Mesenchymal stem cell (in vitro differentiated cells and primary cell): ENCODE data around the gene ZNF362.

Experiments
- DNase-seq: peaks from one replicate; pipeline ENCODE4 v3.0.0-alpha.2; 2013
- H2AFZ ChIP-seq: one replicate; pipeline ENCODE4 v1.6.1; 2013; ENCODE audit warnings: low read depth, mild to moderate bottlenecking, control low read depth, inconsistent platforms, low read length, moderate library complexity
- H2AK5ac ChIP-seq: 2 replicates; pipeline ENCODE4 v1.6.1; 2013; ENCODE audit warnings: low read length, moderate library complexity, mild to moderate bottlenecking, inconsistent platforms; ENCODE audit not compliant: severe bottlenecking
- H2BK120ac ChIP-seq: one replicate; pipeline ENCODE4 v1.6.1; 2013; ENCODE audit warnings: low read depth, mild to moderate bottlenecking, inconsistent platforms, low read length, moderate library complexity
- H2BK12ac ChIP-seq, 2 experiments: one replicate each; pipeline ENCODE4 v1.6.1; 2013; ENCODE audit warnings: inconsistent platforms in 2 of 2, low read length in 2 of 2, mild to moderate bottlenecking in 2 of 2, moderate library complexity in 2 of 2, control low read depth in 1 of 2
- H2BK15ac ChIP-seq: one replicate; pipeline ENCODE4 v1.6.1; 2013; ENCODE audit warnings: mild to moderate bottlenecking, low read depth, inconsistent platforms; ENCODE audit not compliant: poor library complexity, severe bottlenecking
- H2BK5ac ChIP-seq: 2 replicates; pipeline ENCODE4 v1.6.1; 2013; ENCODE audit warnings: low read depth, mild to moderate bottlenecking, low read length, control low read depth, inconsistent platforms; ENCODE audit not compliant: poor library complexity, severe bottlenecking
- H3K14ac ChIP-seq, 2 experiments: one replicate each; pipeline ENCODE4 v1.6.1; 2013; ENCODE audit warnings: inconsistent platforms in 2 of 2, low read length in 2 of 2, control low read depth in 1 of 2, mild to moderate bottlenecking in 1 of 2, moderate library complexity in 1 of 2
- H3K18ac ChIP-seq, 2 experiments: one replicate each; pipeline ENCODE4 v1.6.1; 2013; ENCODE audit warnings: inconsistent platforms in 2 of 2, low read length in 2 of 2, control low read depth in 1 of 2, low read depth in 1 of 2, mild to moderate bottlenecking in 1 of 2
- H3K23ac ChIP-seq, 2 experiments: one replicate each; pipeline ENCODE4 v1.6.1; 2013; ENCODE audit warnings: inconsistent platforms in 2 of 2, low read length in 2 of 2, mild to moderate bottlenecking in 2 of 2, moderate library complexity in 2 of 2, control low read depth in 1 of 2
- H3K27ac ChIP-seq: 2 replicates; pipeline ENCODE4 v1.5.1; 2013; ENCODE audit warnings: mild to moderate bottlenecking, moderate library complexity, low read length, control low read depth, inconsistent platforms; ENCODE audit not compliant: poor library complexity, severe bottlenecking
- H3K27me3 ChIP-seq, 2 experiments: 2 replicates each; pipeline versions ENCODE4 v1.6.1 to v1.7.0; 2013; ENCODE audit warnings: low read length in 2 of 2, mild to moderate bottlenecking in 2 of 2, moderate library complexity in 2 of 2, control low read depth in 1 of 2, inconsistent platforms in 1 of 2; ENCODE audit not compliant: control insufficient read depth in 1 of 2, insufficient read depth in 1 of 2
- H3K36me3 ChIP-seq, 2 experiments: 2 replicates each; pipeline versions ENCODE4 v1.6.1 to v1.7.0; 2013; ENCODE audit warnings: low read length in 2 of 2, control low read depth in 1 of 2, inconsistent platforms in 1 of 2, low read depth in 1 of 2, mild to moderate bottlenecking in 1 of 2; ENCODE audit not compliant: insufficient read depth in 2 of 2, control insufficient read depth in 1 of 2
- H3K4ac ChIP-seq, 2 experiments: one replicate each; pipeline ENCODE4 v1.6.1; 2013; ENCODE audit warnings: inconsistent platforms in 2 of 2, low read length in 2 of 2, mild to moderate bottlenecking in 2 of 2, moderate library complexity in 2 of 2, control low read depth in 1 of 2, low read depth in 1 of 2
- H3K4me1 ChIP-seq: 2 replicates; pipeline ENCODE4 v1.6.1; 2013; ENCODE audit warnings: low read depth, low read length, control low read depth; ENCODE audit not compliant: control insufficient read depth, insufficient read depth
- H3K4me2 ChIP-seq: 2 replicates; pipeline ENCODE4 v1.6.1; 2013; ENCODE audit warnings: low read length, mild to moderate bottlenecking, inconsistent platforms; ENCODE audit not compliant: poor library complexity, severe bottlenecking
- H3K4me3 ChIP-seq, 2 experiments: 2 replicates each; pipeline versions ENCODE4 v1.5.1 to v1.7.0; 2013; ENCODE audit warnings: low read length in 2 of 2, mild to moderate bottlenecking in 2 of 2, control low read depth in 1 of 2, low read depth in 1 of 2; ENCODE audit not compliant: insufficient read depth in 1 of 2
- H3K79me1 ChIP-seq: replicated peaks from 2 replicates; pipeline ENCODE4 v1.6.1; 2013; ENCODE audit warnings: mild to moderate bottlenecking, control low read depth, low read length, inconsistent platforms; ENCODE audit not compliant: poor library complexity, severe bottlenecking
- H3K9ac ChIP-seq: 2 replicates; pipeline ENCODE4 v1.7.0; 2013; ENCODE audit warnings: mild to moderate bottlenecking, low read length, moderate library complexity
- H3K9me3 ChIP-seq: 2 replicates; pipeline ENCODE4 v1.7.0; 2013; ENCODE audit warnings: mild to moderate bottlenecking, low read length; ENCODE audit not compliant: control insufficient read depth
- H4K8ac ChIP-seq: one replicate; pipeline ENCODE4 v1.6.1; 2013; ENCODE audit warnings: inconsistent platforms, mild to moderate bottlenecking, low read length, moderate library complexity
- H4K91ac ChIP-seq: one replicate; pipeline ENCODE4 v1.6.1; 2013; ENCODE audit warnings: mild to moderate bottlenecking, low read length, inconsistent platforms
- WGBS: methylation state at CpG from one replicate; pipeline ENCODE4 v1.1.7; 2013; ENCODE audit warnings: mixed read lengths; 5-methylcytosine and 5-hydroxymethylcytosine counted together

The ZNF362 gene

DNA sequence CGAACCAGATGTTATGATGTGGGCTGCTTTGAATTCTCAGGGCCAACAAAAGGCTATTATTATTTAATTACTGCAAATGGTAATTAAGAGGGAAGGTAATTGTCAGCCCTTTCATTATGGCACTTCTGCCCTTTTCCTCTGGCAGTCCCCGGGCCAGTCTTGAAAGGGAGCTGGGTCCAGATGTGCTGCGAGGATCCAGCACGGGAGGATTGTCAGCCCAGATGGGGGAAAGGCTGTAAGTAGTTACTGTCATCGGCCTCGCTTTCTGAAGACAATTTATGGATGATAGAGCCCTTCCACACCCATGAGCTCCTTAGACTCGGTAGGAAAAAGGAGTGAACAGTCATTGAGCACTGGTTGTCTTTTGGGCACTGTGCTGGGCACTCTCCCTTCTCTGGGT is 8.7 kb upstream of the ZNF362 start:
- Histone ChIP-seq H2AK5ac (no peak overlapping the region), H3K9me3 (no peaks in the 10 kb centered on the region), H3K4me3 (no peak overlapping the region), H4K8ac (no peak overlapping the region), H3K4me1 (no peaks in the 10 kb centered on the region), H3K79me1 (no peaks in the 10 kb centered on the region), H3K23ac (no peak overlapping the region), H2BK5ac (no peak overlapping the region), H3K36me3 (no peaks in the 10 kb centered on the region), H3K4me2 (no peak overlapping the region), H2BK120ac (no peak overlapping the region), H3K27me3 (peaks cover 21 to 39% of the 10 kb centered on the region in 2 experiments), H2BK15ac (no peak overlapping the region), H3K14ac (no peak overlapping the region), H4K91ac (no peak overlapping the region), H3K18ac (no peak overlapping the region), H3K27ac (no peak overlapping the region), H3K9ac (no peak overlapping the region), H2BK12ac (no peak overlapping the region), H2AFZ (no peak overlapping the region), H3K4ac (no peak overlapping the region)
- no peak for DNase-seq
- 76% methylated on average over 6 of the region's 7 CpGs for WGBS

DNA sequence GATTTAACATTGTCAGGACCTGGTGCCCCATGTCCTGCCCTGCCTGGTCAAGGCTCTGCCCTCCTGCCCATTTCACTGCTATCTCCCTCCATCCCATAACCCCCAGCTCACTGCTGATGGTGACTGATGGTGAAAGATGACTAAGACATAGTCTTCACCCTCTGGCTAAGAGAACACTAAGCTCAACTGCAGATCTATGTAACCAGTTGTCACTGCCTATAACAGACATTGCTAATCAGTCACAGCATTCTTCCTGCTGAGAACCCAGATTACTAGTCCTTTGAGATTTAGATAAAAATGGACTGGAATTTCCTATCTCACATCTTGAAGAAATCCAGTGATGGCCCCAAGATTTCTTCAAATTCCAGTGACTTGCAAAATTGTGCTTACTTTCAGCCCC is 8.0 kb upstream of the ZNF362 start:
- peaks cover 21 to 39% of the 10 kb centered on the region in 2 experiments for H3K27me3 ChIP-seq
- H3K36me3 ChIP-seq: no peaks in the 10 kb centered on the region
- H3K4me3 ChIP-seq: no peak overlapping the region
- no peak overlapping the region for H3K18ac ChIP-seq
- H4K8ac ChIP-seq: no peak overlapping the region
- no peak overlapping the region for H3K23ac ChIP-seq
- no peak overlapping the region for H2AK5ac ChIP-seq
- H2BK12ac ChIP-seq: no peak overlapping the region
- peak overlapping the region in 1 of 2 experiments; percentile 74 for H3K14ac ChIP-seq
- H4K91ac ChIP-seq: no peak overlapping the region
- H3K4me2 ChIP-seq: no peak overlapping the region
- H3K27ac ChIP-seq: no peak overlapping the region
- no peaks in the 10 kb centered on the region for H3K79me1 ChIP-seq
- H3K4ac ChIP-seq: no peak overlapping the region
- H2BK5ac ChIP-seq: no peak overlapping the region
- H3K9ac ChIP-seq: no peak overlapping the region
- no peak overlapping the region for H2BK15ac ChIP-seq
- no peak overlapping the region for H2AFZ ChIP-seq
- H3K9me3 ChIP-seq: no peaks in the 10 kb centered on the region
- no peaks in the 10 kb centered on the region for H3K4me1 ChIP-seq
- H2BK120ac ChIP-seq: no peak overlapping the region
- no peak for DNase-seq

DNA sequence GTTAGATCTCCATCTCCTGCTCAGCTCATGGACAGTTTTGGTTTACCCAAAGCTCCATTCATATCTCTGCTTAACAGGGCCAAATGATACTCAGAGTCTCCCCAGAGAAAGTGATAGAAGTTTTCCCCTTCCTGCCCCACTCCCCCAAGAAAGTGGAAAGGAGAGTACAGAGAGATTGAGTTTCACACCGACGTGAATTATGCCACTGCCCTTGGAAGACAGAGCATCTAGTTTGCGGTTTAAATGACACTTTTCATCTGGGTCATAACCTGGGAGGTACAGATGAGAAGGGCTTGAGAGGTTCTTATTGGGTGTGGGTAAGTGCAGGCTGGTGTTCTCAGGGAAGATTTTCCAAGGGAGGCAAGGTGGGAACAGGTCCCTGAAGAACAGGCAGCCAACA is 6.9 kb upstream of the ZNF362 start:
- Histone ChIP-seq H4K8ac (no peak overlapping the region), H3K36me3 (no peaks in the 10 kb centered on the region), H3K23ac (no peak overlapping the region), H3K4me3 (no peak overlapping the region), H3K9ac (no peak overlapping the region), H2BK15ac (no peak overlapping the region), H3K79me1 (no peaks in the 10 kb centered on the region), H3K18ac (no peak overlapping the region), H3K4ac (no peak overlapping the region), H2AK5ac (no peak overlapping the region), H3K9me3 (no peaks in the 10 kb centered on the region), H2AFZ (no peak overlapping the region), H4K91ac (no peak overlapping the region), H3K4me2 (no peak overlapping the region), H3K27me3 (peaks cover 21 to 39% of the 10 kb centered on the region in 2 experiments), H3K14ac (no peak overlapping the region), H2BK120ac (no peak overlapping the region), H3K27ac (no peak overlapping the region), H2BK12ac (no peak overlapping the region), H2BK5ac (no peak overlapping the region), H3K4me1 (no peaks in the 10 kb centered on the region)
- WGBS: 87% methylated on average over 3 of the region's 3 CpGs
- no peak for DNase-seq

DNA sequence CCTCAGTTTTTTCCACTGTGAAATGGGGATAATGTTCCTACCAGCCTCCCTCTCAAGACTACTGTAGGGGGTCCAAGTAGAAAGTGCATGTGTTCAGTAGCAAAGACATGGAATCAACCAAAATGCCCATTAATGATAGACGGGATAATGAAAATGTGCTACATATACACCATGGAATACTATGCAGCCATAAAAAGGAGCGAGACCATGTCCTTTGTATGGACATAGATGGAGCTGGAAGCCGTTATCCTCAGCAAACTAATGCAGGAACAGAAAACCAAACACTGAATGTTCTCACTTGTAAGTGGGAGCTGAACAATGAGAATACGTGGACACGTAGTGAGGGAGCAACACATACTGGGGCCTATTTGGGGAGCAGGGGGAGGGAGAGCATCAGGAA is 6.1 kb upstream of the ZNF362 start:
- Histone ChIP-seq H3K27ac (no peak overlapping the region), H3K4ac (no peak overlapping the region), H3K4me2 (no peak overlapping the region), H3K9me3 (no peaks in the 10 kb centered on the region), H3K23ac (no peak overlapping the region), H2BK15ac (no peak overlapping the region), H3K14ac (no peak overlapping the region), H3K79me1 (no peaks in the 10 kb centered on the region), H2AK5ac (no peak overlapping the region), H3K36me3 (no peaks in the 10 kb centered on the region), H2BK12ac (no peak overlapping the region), H3K4me3 (no peak overlapping the region), H3K27me3 (peaks cover 21 to 39% of the 10 kb centered on the region in 2 experiments), H2AFZ (no peak overlapping the region), H2BK5ac (no peak overlapping the region), H3K18ac (no peak overlapping the region), H4K91ac (no peak overlapping the region), H2BK120ac (no peak overlapping the region), H3K9ac (no peak overlapping the region), H4K8ac (no peak overlapping the region), H3K4me1 (peaks cover under 1% of the 10 kb centered on the region)
- 72% methylated on average over 5 of the region's 5 CpGs for WGBS
- no peak for DNase-seq
